Chondrocyte (in vitro differentiated cells): ENCODE results near the gene TENT4A. TPM values are rescaled to one million over a fixed set of nuclear protein-coding genes. Genes with fewer than 3 reads are reported as not detected.

ENCODE experiments used
- DNase-seq: peaks from one replicate; pipeline ENCODE4 v3.0.0; 2021; ENCODE audit warnings: mixed read lengths, low spot score
- H3K27ac Mint-ChIP-seq: one replicate; pipeline ENCODE4 v1.8.0; 2021; ENCODE audit warnings: mild to moderate bottlenecking, moderate library complexity, mixed read lengths; ENCODE audit not compliant: unreplicated experiment
- H3K27me3 Mint-ChIP-seq: 2 replicates; pipeline ENCODE4 v1.8.0; 2021; ENCODE audit warnings: low read depth, mixed read lengths
- H3K36me3 Mint-ChIP-seq: 2 replicates; pipeline ENCODE4 v1.8.0; 2021; ENCODE audit warnings: low read depth, mixed read lengths
- H3K4me1 Mint-ChIP-seq: 2 replicates; pipeline ENCODE4 v1.8.0; 2021; ENCODE audit warnings: low read depth, mild to moderate bottlenecking, mixed read lengths
- H3K4me3 Mint-ChIP-seq: one replicate; pipeline ENCODE4 v1.8.0; 2021; ENCODE audit warnings: mild to moderate bottlenecking, moderate library complexity, mixed read lengths; ENCODE audit not compliant: unreplicated experiment
- H3K9me3 Mint-ChIP-seq: 2 replicates; pipeline ENCODE4 v1.8.0; 2021; ENCODE audit warnings: low read depth, mixed read lengths
- total RNA-seq: library from RNA; stranded (reverse); gene quantifications from 3 replicates; pipeline ENCODE4 v1.2.1, GENCODE V29; 2021
- TF ChIP-seq, protein P1 (sequence below): fragments of 200-600 bp; sonication (generic); IDR thresholded peaks from 2 replicates; pipeline ENCODE4 v1.5.0; 2021; ENCODE audit warnings: antibody characterized with exemption, mild to moderate bottlenecking, moderate library complexity

The TENT4A gene
- total RNA-seq, 1 donor from 2014 or later = 21.5 TPM

DNA sequence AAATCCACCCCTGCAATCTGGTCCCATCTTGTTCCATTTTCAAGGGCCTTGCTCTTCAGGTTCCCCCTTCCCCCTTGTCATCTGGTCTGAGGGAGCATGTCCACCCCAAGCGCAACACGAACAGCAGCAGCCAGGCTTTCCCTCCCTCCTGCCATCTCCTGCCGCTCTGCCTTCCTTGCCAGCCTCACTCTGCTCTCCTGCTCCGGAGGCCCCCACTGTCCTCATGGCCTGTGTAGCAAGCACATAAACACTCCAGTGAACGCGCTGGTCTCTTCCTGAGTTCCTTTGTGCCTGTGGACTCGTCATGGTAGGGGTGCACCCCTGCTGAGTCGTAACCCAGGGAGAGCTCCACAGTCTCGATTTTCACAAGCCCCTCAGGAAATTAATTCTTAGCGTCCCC lies 29.9 kb downstream of the TENT4A start:
- H3K27me3 Mint-ChIP-seq = no peaks in the 10 kb centered on the region
- TF ChIP-seq, protein P1, sequence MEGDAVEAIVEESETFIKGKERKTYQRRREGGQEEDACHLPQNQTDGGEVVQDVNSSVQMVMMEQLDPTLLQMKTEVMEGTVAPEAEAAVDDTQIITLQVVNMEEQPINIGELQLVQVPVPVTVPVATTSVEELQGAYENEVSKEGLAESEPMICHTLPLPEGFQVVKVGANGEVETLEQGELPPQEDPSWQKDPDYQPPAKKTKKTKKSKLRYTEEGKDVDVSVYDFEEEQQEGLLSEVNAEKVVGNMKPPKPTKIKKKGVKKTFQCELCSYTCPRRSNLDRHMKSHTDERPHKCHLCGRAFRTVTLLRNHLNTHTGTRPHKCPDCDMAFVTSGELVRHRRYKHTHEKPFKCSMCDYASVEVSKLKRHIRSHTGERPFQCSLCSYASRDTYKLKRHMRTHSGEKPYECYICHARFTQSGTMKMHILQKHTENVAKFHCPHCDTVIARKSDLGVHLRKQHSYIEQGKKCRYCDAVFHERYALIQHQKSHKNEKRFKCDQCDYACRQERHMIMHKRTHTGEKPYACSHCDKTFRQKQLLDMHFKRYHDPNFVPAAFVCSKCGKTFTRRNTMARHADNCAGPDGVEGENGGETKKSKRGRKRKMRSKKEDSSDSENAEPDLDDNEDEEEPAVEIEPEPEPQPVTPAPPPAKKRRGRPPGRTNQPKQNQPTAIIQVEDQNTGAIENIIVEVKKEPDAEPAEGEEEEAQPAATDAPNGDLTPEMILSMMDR = no peak
- no peaks in the 10 kb centered on the region for H3K9me3 Mint-ChIP-seq
- no peak overlapping the region for H3K4me3 Mint-ChIP-seq
- no peak overlapping the region for H3K27ac Mint-ChIP-seq
- H3K4me1 Mint-ChIP-seq = peaks cover 7% of the 10 kb centered on the region
- peaks cover 25% of the 10 kb centered on the region for H3K36me3 Mint-ChIP-seq
- DNase-seq = no peak

DNA sequence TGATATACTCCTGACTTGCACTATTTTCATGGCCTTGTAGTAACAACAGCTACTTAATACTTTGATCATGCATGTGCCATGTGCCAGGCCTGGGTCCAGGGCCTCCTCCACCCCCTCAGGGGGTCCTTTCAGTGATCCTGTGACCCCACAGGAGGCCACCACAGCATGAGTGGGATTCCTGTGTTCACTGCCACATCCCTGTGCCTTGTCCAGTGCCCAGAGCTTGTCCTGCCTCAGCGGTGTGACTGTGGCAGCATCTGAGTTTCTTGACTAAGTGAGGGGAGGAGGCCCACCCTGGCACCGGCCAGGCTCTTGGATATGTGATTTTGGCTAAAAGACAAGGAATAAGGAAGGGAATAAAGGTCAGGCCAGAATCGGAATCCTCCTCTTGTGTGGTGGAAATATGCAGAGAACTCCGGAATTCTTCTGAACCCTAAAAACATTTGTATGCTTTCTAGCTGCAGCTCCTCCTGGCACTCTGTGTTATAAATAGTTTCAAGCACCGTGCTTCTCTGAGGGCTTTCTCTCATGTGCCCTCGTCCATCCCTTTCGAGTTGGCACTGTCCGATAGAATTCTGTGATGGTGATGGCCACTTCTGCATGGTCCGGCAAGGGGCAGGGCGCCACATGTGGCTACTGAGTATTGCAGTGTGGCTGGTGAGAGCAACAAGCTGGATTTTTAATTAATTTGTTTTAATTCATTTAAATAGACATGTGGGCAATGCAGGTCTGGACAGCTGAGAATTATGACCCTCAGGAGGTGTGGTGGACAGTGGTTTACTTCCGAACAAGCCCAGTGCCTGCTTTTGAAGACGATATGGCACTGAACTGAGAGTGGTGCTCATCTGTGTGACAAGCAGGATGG lies 31.8 kb downstream of the TENT4A start:
- Mint-ChIP-seq H3K36me3 (peaks cover 17% of the 10 kb centered on the region), H3K9me3 (no peaks in the 10 kb centered on the region), H3K4me3 (no peak overlapping the region), H3K27me3 (no peaks in the 10 kb centered on the region), H3K27ac (no peak overlapping the region), H3K4me1 (peaks cover 7% of the 10 kb centered on the region)
- no peak for DNase-seq
- TF ChIP-seq, protein P1 = no peak

DNA sequence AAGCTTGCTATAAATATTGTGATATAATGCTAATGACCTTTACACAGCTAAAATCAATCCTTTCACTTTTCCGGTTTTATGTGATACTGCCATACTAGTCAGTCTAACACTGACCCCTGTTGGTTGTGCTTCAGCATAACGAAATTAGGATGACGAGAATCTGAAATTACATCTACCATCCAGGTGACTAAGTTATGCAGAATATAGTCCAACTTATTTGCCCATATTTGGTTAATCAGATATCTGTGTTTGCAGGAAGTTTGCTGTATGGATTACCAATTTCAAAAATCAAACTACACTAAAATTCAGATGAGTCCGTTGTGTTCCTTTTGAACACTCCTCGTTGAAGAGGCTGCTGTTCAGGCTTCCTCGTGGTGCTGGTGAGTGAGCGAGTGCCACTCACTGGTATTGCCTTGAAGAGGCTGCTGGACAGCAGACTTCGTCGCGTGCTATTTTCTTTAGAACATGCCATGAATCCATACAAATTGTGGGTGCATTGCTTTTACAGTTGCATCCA lies 32.5 kb downstream of the TENT4A start:
- H3K4me1 Mint-ChIP-seq = peaks cover 7% of the 10 kb centered on the region
- TF ChIP-seq, protein P1 = peak; percentile 93
- no peak overlapping the region for H3K27ac Mint-ChIP-seq
- no peak for DNase-seq
- no peaks in the 10 kb centered on the region for H3K27me3 Mint-ChIP-seq
- H3K4me3 Mint-ChIP-seq = no peak overlapping the region
- H3K9me3 Mint-ChIP-seq = no peaks in the 10 kb centered on the region
- H3K36me3 Mint-ChIP-seq = peaks cover 18% of the 10 kb centered on the region

DNA sequence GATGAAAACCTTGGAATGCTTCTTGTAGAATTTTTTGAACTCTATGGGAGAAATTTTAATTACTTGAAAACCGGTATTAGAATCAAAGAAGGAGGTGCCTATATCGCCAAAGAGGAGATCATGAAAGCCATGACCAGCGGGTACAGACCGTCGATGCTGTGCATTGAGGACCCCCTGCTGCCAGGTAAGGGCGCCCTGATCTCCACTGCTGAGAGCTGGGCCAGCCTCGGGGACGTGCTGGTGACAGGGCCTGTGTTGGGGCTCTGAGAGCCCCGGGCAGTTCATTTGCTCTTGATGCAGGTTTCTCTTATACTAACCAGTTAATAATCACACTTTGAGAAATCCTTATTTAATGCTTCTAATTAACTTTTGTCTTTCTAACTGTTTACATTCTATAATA lies 33.0 kb downstream of the TENT4A start:
- DNase-seq = no peak
- H3K27me3 Mint-ChIP-seq = no peaks in the 10 kb centered on the region
- TF ChIP-seq, protein P1 = no peak
- no peak overlapping the region for H3K27ac Mint-ChIP-seq
- H3K4me3 Mint-ChIP-seq = no peak overlapping the region
- H3K36me3 Mint-ChIP-seq = peaks cover 19% of the 10 kb centered on the region
- H3K4me1 Mint-ChIP-seq = peaks cover 6% of the 10 kb centered on the region
- no peaks in the 10 kb centered on the region for H3K9me3 Mint-ChIP-seq

- Mint-ChIP-seq H3K27ac (no peak overlapping the region), H3K9me3 (no peaks in the 10 kb centered on the region), H3K4me3 (no peak overlapping the region), H3K4me1 (peaks cover 3% of the 10 kb centered on the region), H3K36me3 (peaks cover 22% of the 10 kb centered on the region), H3K27me3 (no peaks in the 10 kb centered on the region)
- TF ChIP-seq, protein P1 = no peak
- DNase-seq = no peak
Observed at GRCh38 chr5:6747103-6747502, 33.9 kb downstream of the TENT4A start.
